Stimulated activated CD4-positive, alpha-beta T cell treated with anti-CD3 and anti-CD28 coated beads, TNF-alpha, amount 100 ng/mL, for 24 hours (primary cell): ENCODE results near the gene TPGS2.
"Not testable (repeated sequence)": the region's sequence is repeated elsewhere in the genome, so short reads cannot be mapped to it uniquely, and the experiment has no call there.

ENCODE experiments used
- DNase-seq, 3 experiments: peaks; one replicate each; pipeline ENCODE4 v3.0.0-alpha.2; 2020; ENCODE audit warnings: low read depth in 3 of 3

Gene TPGS2, protein sequence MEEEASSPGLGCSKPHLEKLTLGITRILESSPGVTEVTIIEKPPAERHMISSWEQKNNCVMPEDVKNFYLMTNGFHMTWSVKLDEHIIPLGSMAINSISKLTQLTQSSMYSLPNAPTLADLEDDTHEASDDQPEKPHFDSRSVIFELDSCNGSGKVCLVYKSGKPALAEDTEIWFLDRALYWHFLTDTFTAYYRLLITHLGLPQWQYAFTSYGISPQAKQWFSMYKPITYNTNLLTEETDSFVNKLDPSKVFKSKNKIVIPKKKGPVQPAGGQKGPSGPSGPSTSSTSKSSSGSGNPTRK

GRCh38 chr18:36828630-36829361 is at the start of gene TPGS2, which contains the start of gene KIAA1328:
Gene TPGS2, minus strand, starts transcription at chr18:36829002. Its CDS starts 235 bp downstream, at chr18:36828767.
Gene KIAA1328, plus strand, starts transcription at chr18:36829127. Its CDS starts 12 bp downstream, at chr18:36829139.
- DNase-seq: peak; percentile 64 to 86 (median 74)

GRCh38 chr18:36873826-36874225 is 45.0 kb upstream of the TPGS2 start:
- not testable (repeated sequence) for DNase-seq

DNA sequence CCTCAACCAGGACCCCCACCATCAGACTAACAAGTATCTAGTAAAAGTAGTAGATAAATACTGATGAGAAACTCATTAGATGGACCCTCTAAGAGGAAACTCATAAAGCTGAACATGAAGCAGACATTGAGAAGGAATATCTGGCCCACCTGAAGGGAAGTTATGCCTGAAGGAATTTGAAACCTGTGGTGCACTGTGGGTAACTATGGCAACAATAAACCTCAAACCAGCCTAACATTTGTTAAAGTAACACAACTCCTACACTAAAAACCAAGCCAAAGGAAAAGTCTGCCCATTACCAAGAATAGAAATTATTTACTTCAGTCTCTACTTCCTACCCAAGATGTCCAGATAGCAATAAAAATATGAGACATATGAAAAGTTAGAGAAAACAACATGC is 43.5 kb upstream of the TPGS2 start:
- DNase-seq: no peak

- DNase-seq: no peak
These were observed 43.0 kb upstream of the TPGS2 start for GRCh38 chr18:36871801-36872200.

- DNase-seq: no peak
These were observed 38.3 kb upstream of the TPGS2 start for GRCh38 chr18:36867056-36867455.

DNA sequence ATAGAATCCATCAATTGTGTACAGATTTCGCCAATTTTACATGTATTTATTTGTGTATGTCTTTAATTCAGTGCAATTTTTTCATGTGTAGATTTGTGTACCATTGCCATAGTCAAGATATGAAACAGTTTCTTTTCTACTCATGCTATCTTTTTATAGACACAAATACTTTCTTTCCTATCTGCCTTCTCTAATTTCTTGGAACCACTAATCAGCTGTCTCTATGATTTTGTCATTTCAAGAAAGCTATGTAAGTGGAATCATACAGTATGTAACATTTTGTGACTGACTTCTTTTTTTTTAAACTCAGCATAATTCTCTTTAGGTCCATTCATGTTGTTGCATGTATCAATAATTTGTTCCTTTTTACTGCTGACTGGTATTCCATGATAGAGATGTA is 33.4 kb upstream of the TPGS2 start:
- DNase-seq: no peak

DNA sequence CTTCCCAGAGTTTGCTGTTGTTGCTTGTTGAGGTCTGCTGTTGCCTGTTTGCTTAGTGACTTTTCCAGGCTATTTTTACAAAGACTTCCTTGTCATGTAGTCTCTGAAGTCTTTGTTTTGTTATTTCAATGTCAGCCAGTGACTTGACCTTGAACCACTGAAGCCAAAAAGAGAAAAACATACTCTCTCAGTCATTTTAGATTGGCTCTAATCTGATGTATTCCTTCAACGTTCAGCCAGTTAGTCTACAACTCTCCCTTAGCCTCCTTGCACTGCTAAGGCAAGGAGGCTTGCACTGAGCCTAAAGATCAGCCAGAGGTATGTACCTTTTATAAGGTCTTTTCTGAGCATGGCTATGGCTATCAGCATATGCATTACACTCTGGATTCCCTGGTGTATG is 28.0 kb upstream of the TPGS2 start:
- DNase-seq: no peak

GRCh38 chr18:36851202-36851590 is 22.4 kb upstream of the TPGS2 start:
- no peak for DNase-seq

- DNase-seq: no peak
These were observed 21.9 kb upstream of the TPGS2 start for GRCh38 chr18:36850527-36851201.

GRCh38 chr18:36849288-36850006 is 20.6 kb upstream of the TPGS2 start:
- DNase-seq: no peak

- DNase-seq: no peak
These were observed 19.8 kb upstream of the TPGS2 start for GRCh38 chr18:36848609-36849008.

- no peak for DNase-seq
These were observed 15.0 kb upstream of the TPGS2 start for GRCh38 chr18:36843784-36844183.

- DNase-seq: no peak
These were observed 14.4 kb upstream of the TPGS2 start for GRCh38 chr18:36843199-36843598.

GRCh38 chr18:36839835-36840234 is 11.0 kb upstream of the TPGS2 start:
- DNase-seq: no peak

DNA sequence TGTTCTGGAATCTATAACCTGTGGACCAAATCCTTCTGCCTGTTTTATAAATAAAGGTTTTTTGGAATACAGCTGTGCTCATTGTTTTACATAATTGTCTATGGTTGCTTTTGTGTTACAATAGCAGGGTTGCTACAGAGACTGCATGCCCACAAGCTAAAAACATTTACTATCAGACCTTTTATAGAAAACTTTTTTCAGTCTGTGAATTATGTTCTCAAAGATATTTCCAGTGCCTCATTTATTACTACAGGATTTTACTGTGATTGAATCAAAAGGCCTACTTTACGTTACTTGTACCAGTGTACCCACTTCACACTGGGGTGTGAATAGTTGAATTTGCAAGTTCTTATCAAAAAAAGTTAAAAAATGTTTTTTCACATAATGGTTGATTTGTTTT is 7.1 kb upstream of the TPGS2 start:
- DNase-seq: no peak

- no peak for DNase-seq
These were observed 4.3 kb upstream of the TPGS2 start for GRCh38 chr18:36833120-36833519.

DNA sequence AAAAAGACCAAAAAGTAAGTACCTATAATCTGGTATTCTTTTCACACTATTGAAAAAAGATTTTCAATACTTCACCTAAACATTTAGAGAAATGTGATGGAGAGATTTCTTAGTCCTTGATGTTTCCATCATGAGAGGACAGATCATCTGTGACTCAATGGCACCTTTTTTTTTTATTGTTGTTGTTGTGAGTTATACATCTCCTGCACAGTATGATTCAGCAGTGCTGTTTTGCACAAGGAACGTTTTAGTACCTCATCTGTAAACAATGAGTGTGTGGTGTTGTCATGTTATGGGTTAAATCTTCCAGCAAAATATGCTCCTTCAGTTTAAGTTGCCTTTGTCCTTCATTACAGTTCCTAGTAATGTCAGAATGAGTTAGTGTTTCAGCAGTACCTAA is 2.3 kb upstream of the TPGS2 start:
- no peak for DNase-seq

DNA sequence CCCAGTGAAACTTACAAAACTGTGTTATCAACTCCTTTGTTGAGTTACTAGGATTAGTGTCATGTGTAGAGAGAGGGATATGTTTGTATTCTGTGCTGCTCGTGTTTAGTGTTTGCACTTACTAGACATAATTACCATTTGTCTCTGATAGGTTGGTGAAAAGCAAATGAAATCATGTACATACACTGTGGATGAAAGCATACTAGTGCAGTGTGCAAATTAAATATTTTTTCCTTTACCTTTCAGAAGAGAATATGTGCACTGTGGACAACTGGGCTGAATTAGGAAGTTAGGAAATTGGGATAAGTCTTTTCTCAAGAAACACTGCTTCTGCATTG is 1.3 kb upstream of the TPGS2 start:
- DNase-seq: no peak

GRCh38 chr18:36829362-36830157 is 758 bp upstream of the TPGS2 start:
- DNase-seq: no peak

DNA sequence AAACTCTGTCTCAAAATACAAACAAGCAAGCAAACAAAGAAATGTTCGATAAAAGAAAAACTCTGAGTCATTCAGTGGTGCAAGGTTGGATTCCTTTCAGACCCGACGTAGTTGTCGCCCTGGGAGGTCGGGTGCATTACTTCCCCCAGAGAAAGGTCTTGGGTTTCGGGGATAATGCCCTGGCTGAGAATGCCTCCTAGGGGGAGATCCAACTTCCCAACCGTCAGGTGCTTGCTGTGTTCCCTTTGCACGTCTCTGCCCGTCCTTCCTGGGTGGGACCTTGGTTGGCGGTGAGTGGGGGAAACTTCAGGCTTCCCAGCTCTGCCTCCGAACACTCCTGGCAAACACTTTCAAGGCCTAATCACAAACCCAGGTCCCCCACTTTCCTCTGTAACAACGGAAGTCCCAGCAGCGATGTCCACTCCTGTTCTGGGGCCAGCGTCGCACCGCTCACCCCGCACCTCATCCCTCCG is 609 bp downstream of the TPGS2 start:
- peak in 1 of 3 experiments; percentile 3 for DNase-seq

- no peak for DNase-seq
These were observed 2.2 kb downstream of the TPGS2 start for GRCh38 chr18:36826556-36826955.
